Ovary (tissue), 9 donors: ENCODE results near the gene RPL35A. TPM values are rescaled to one million over a fixed set of nuclear protein-coding genes. Genes with fewer than 3 reads are reported as not detected.

Experiments used
- DNase-seq, 5 donors: peaks; one replicate each; pipeline ENCODE4 v3.0.0-alpha.2; 2019 to 2020
- H3K27ac ChIP-seq, 2 donors: fragments of 200-600 bp; one replicate each; pipeline versions ENCODE4 v1.5.1 to v1.8.0; 2019 to 2022
- H3K27me3 ChIP-seq: fragments of 200-600 bp; one replicate; pipeline ENCODE4 v1.8.0; 2022
- H3K36me3 ChIP-seq: fragments of 200-600 bp; sonication (generic); one replicate; pipeline ENCODE4 v1.5.1; 2019
- H3K4me1 ChIP-seq: one replicate; pipeline ENCODE4 v1.8.1; 2013; ENCODE audit warnings: mild to moderate bottlenecking, moderate library complexity; ENCODE audit not compliant: insufficient read depth
- H3K4me3 ChIP-seq: fragments of 200-600 bp; sonication (generic); one replicate; pipeline ENCODE4 v1.5.1; 2017
- H3K9me3 ChIP-seq, 2 donors: fragments of 200-600 bp in 1 of 2; sonication (generic) in 1 of 2; one replicate each; pipeline versions ENCODE4 v1.5.1 to v1.8.1; 2013 to 2019; ENCODE audit warnings: mild to moderate bottlenecking in 1 of 2, moderate library complexity in 1 of 2
- CTCF ChIP-seq, 3 donors: fragments of 450-650 bp in 2 of 3; fragments of 200-600 bp in 1 of 3; IDR thresholded peaks; one replicate each; pipeline versions ENCODE4 v1.5.1 to v1.8.0; 2016 to 2022; ENCODE audit warnings: antibody characterized with exemption in 3 of 3, mild to moderate bottlenecking in 1 of 3
- EP300 ChIP-seq: sonication (generic); formaldehyde crosslinking; IDR thresholded peaks from one replicate; pipeline ENCODE4 v1.6.1; 2017; ENCODE audit warnings: antibody characterized with exemption
- POLR2A ChIP-seq: fragments of 450-650 bp; IDR thresholded peaks from one replicate; pipeline ENCODE4 v1.6.1; 2017; ENCODE audit warnings: antibody characterized with exemption, mild to moderate bottlenecking, moderate library complexity
- WGBS, 3 donors: extraction: QIAGEN DNeasy Blood & Tissue Kit in 1 of 3; methylation state at CpG; one replicate each; pipeline versions ENCODE4 v1.1.5 to v1.1.7; 2013 to 2017; 5-methylcytosine and 5-hydroxymethylcytosine counted together
- intact Hi-C, 4 donors: fragments of 100-400 bp; cut with DNase I; formaldehyde crosslinking; loops; one replicate each; pipeline versions ENCODE4 v1.11.0 to v1.15.1; 2022 to 2023
- polyA plus RNA-seq, 2 donors: library from polyadenylated mRNA; stranded (reverse); fragments of 200-250 nt in 1 of 2; fragments of 350-450 nt in 1 of 2; fragmentation: Illumina TruSeq in 1 of 2; extraction: RNeasy Lipid Tissue Mini Kit (QIAGEN cat#74804) in 1 of 2; gene quantifications; one replicate each; pipeline ENCODE4 v1.2.3, GENCODE V29; 2013 to 2014
- total RNA-seq, 7 donors: library from RNA; depleted of rRNA in 2 of 7; stranded (reverse); fragments of >200 nt in 2 of 7; fragmentation: NEBNext Ultra II Directional in 3 of 7; extraction: Animal tissue kit (Norgen Biotek cat#: 25700) in 3 of 7; gene quantifications; one replicate each; pipeline versions ENCODE4 v1.1.0 to v1.2.4, GENCODE V29; 2016 to 2023
- donor health status: DM: no; HTN: no; CAD: no; lungs with moderate emphysema.
- donor health status: DM: no; HTN: no; CAD: no.
- donor health status: Bipolar disorder and iron deficiency.
- donor health status: DM: yes; HTN: yes; CAD: no.
- donor health status: DM: no; HTN: no; CAD: no.
- donor health status: DM: yes; HTN: yes; CAD: no.

The RPL35A gene
- total and polyA plus RNA-seq, 9 donors: 1,036 to 4,524 (median 2,172) TPM

DNA sequence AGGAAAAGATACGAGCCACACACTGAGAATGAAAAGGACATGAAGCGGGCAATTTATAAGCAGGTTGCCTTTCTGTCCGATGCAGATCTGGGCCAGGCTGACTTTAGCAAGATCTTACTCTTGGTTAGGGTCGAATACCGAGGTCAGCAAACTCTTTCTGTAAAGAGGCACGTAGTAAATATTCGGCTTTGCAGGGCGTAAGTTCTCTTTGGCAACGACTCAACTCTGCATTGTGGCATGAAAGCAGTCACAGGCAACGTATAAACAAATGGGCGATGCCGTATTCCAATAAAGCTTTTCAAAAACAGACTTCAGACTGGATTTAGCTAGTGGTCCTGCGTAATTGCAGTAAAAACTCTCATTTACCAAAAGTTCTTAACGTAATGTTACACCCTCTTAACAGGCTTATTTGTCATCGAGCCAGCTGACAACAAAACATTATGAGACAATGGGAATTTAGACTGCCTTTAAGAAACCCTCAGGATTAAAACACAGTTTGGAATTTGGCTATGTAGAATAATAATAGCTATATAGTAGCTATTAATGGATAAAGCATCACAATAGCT lies 13.1 kb upstream of the RPL35A start:
- no peak overlapping the region for H3K27ac ChIP-seq
- no peak for DNase-seq
- intact Hi-C loops: no loop called here

GRCh38 chr3:197940745-197941384 lies 9.1 kb upstream of the RPL35A start:
- Histone ChIP-seq H3K27ac (no peak overlapping the region), H3K4me1 (no peaks in the 10 kb centered on the region), H3K4me3 (no peak overlapping the region), H3K27me3 (no peaks in the 10 kb centered on the region), H3K36me3 (no peaks in the 10 kb centered on the region), H3K9me3 (no peaks in the 10 kb centered on the region)
- WGBS, 3 donors: 89 to 93% (median 92%) methylated on average over 1 of the region's 1 CpG
- intact Hi-C loops: loop anchor here in 1 of 4 donors (5.0 kb wide), 1 partner anchor 34 kb away; no protein-coding TSS in a partner anchor
- TF ChIP-seq EP300 (no peak), POLR2A (no peak), CTCF (IDR thresholded peaks at IDR 0.05) (no peak)
- no peak for DNase-seq

More for the DNA sequence above, 13.1 kb upstream of the RPL35A start:
- no peaks in the 10 kb centered on the region for H3K4me1 ChIP-seq
- TF ChIP-seq CTCF (IDR thresholded peaks at IDR 0.05) (no peak), EP300 (no peak), POLR2A (no peak)
- H3K4me3 ChIP-seq: no peak overlapping the region
- 89 to 91% (median 90%) methylated on average over 15 of the region's 15 CpGs for WGBS, 3 donors
- no peaks in the 10 kb centered on the region for H3K9me3 ChIP-seq
- H3K36me3 ChIP-seq: no peaks in the 10 kb centered on the region
- H3K27me3 ChIP-seq: no peaks in the 10 kb centered on the region

GRCh38 chr3:197942956-197943556 lies 6.9 kb upstream of the RPL35A start:
- intact Hi-C loops: loop anchor here in 1 of 4 donors (5.0 kb wide), 1 partner anchor 36 kb away; no protein-coding TSS in a partner anchor
- WGBS, 3 donors: 33 to 38% (median 34%) methylated on average over 2 of the region's 2 CpGs
- DNase-seq: no peak
- Histone ChIP-seq H3K27me3 (no peaks in the 10 kb centered on the region), H3K4me3 (no peak overlapping the region), H3K27ac (no peak overlapping the region), H3K36me3 (no peaks in the 10 kb centered on the region), H3K4me1 (no peaks in the 10 kb centered on the region), H3K9me3 (no peaks in the 10 kb centered on the region)
- TF ChIP-seq CTCF (IDR thresholded peaks at IDR 0.05): peak in 2 of 3 donors; percentile 41 to 47
- no peak for TF ChIP-seq POLR2A

DNA sequence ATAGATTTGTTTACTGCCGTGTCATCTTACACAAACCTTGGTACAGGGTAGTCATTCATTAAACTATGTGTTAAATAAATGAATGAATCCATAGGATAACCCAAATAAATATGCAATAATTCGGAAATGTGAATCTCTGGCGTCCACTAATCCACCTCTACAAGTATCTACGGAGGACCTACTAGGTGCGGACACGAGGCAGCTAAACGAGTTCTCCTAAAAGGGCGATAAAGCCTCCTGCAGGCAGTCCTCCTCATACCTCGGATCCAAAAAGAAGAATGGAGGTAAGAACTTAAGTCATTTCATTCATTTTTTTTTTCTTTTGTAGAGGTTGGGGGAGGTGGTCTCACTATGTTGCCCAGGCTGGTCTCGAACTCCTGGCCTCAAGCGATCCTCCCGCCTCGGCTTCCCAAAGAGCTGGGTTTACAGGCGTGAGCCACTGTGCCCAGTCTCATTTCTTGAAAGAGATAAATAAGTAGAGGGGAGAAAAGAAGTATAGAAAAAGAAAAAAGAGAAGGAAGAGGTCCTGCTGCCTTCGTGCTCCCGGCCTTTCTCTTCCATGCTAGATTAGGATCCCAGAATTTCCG lies 706 bp upstream of the RPL35A start:
- no peaks in the 10 kb centered on the region for H3K36me3 ChIP-seq
- WGBS, 3 donors: 18 to 21% (median 18%) methylated on average over 17 of the region's 17 CpGs
- H3K9me3 ChIP-seq: no peaks in the 10 kb centered on the region
- peaks cover 7% of the 10 kb centered on the region for H3K4me1 ChIP-seq
- no peaks in the 10 kb centered on the region for H3K27me3 ChIP-seq
- peak overlapping the region; percentile 48 for H3K4me3 ChIP-seq
- no peak for DNase-seq
- H3K27ac ChIP-seq: peak overlapping the region; percentile 67 to 96
- no peak for TF ChIP-seq POLR2A
- TF ChIP-seq CTCF (IDR thresholded peaks at IDR 0.05): no peak
- TF ChIP-seq EP300: no peak
- intact Hi-C loops: no loop called here
